GM20000 (cell line): ENCODE measurements around the gene ZNF451.

Experiments
- DNase-seq: peaks from one replicate; pipeline ENCODE4 v3.0.0; 2012; ENCODE audit warnings: low spot score
- TF ChIP-seq, protein P1 (sequence below): IDR thresholded peaks from 2 replicates; pipeline ENCODE4 v1.5.1; 2012; ENCODE audit warnings: mild to moderate bottlenecking, control low read depth; ENCODE audit errors: extremely low read depth, missing control alignments

Gene ZNF451

DNA sequence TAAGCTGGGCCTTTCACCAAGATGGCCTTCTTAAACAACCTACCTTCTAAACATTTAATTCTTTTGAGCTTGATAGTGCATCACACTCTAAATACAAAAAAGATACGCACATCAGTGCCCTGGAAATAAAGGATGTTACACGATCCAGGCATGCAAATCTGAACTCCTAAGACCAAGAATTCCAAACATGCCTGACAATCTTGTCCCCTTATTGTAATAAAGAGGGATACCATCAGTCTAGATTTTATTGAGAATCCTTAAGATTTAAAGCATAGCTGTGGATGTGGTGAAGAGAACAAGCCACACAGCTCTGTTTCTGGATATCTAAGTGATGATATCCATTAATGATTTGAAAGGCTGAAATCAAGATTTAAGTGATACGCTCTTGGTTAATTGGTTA, 13.0 kb downstream of the ZNF451 start:
- DNase-seq: no peak

DNA sequence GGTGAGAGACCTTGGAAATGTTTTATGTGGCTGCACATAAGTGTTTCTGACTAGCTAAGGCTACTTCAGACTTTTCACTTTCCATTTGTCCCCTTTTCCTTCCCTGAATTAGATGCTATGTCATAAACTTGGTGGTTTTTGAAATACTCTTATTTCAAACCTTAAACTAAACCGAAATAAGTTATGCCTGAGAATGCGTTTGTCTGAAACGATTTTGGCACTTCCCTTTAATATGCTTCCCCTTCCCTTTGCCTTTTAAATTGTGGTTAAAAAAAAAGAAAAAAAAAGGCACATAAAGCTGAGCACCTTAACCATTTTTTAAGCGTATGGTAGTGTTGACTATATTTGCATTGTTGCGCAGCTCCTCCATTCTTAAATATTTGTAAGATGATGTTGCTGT, 14.3 kb downstream of the ZNF451 start:
- no peak for DNase-seq
- TF ChIP-seq, protein P1, sequence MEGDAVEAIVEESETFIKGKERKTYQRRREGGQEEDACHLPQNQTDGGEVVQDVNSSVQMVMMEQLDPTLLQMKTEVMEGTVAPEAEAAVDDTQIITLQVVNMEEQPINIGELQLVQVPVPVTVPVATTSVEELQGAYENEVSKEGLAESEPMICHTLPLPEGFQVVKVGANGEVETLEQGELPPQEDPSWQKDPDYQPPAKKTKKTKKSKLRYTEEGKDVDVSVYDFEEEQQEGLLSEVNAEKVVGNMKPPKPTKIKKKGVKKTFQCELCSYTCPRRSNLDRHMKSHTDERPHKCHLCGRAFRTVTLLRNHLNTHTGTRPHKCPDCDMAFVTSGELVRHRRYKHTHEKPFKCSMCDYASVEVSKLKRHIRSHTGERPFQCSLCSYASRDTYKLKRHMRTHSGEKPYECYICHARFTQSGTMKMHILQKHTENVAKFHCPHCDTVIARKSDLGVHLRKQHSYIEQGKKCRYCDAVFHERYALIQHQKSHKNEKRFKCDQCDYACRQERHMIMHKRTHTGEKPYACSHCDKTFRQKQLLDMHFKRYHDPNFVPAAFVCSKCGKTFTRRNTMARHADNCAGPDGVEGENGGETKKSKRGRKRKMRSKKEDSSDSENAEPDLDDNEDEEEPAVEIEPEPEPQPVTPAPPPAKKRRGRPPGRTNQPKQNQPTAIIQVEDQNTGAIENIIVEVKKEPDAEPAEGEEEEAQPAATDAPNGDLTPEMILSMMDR: no peak

More for the DNA sequence above, 13.0 kb downstream of the ZNF451 start:
- TF ChIP-seq, protein P1: no peak

DNA sequence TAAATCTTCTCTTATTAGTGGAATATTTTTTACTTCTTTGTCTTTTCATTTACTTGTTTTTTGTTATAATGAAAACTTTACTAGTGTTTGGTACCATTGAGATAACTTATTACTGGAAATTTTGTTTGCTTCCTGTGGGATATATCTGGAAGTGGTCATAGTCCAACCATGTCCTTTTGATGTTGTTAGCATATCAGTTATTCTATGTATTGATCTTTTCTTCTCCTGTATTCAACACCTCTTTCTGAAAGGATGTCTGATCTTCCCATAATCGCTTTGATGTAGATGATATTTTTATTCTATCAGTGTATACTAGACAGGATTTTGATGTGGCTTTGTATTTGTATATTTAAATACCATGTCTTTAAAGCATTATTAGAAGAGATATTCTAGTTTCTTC, 17.0 kb downstream of the ZNF451 start:
- TF ChIP-seq, protein P1: no peak
- DNase-seq: no peak

DNA sequence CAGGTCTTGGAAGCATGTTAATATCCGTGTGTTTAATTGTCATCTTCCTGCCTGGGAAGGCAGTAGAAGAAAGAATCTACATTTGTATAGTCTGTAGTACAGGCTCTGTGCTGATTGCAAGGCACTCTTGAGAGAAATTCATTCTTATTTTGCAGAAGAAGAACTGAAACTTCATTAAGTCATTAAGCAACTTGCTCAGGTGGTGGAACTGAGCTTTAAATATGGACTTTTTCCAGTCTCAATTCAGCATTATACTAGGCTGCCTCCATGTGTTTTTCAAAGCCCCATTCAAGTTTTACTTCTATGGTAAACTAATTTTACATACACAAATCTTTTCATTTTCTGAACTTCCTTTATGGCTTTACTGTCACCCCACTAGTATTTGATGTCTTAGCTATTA, 18.7 kb downstream of the ZNF451 start:
- DNase-seq: peak; percentile 42

DNA sequence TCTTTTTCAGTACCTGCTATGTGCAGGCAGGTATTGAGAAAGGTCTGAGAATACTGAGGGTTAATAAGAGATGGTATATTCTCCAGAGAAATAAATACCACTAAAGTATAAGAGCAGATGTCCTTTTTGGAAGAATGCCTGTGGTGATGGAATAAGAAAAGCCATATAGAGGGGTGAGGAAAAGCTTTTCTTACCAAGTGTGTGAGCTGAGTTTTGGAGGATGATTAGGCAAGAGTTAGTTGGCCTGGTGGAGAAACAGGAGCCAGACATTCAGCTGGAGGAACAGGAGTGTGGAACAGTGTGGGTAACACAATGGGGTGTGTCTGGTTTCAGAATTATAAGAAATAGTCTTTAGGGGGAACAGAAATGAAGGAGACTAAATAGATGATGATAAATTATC, 19.9 kb downstream of the ZNF451 start:
- TF ChIP-seq, protein P1: no peak
- no peak for DNase-seq

More for the DNA sequence above, 18.7 kb downstream of the ZNF451 start:
- TF ChIP-seq, protein P1: no peak

DNA sequence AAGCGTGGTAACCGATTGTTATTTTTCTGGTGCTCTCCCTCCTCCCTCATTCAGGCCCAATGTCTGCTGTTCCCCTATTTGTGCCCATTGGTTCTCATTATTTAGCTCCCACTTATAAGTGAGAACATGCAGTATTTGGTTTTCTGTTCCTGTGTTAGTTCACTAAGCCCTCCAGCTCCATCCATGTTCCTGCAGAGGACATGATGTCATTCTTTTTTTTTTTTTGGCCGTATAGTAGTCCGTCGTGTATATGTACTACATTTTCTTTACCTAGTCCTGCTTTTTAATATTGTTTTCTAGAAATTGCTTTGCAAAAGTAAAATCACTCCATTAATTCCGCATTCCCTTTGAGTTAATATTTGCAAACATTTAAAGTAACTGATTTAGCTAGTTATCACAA, 23.1 kb downstream of the ZNF451 start:
- TF ChIP-seq, protein P1: no peak
- DNase-seq: no peak

DNA sequence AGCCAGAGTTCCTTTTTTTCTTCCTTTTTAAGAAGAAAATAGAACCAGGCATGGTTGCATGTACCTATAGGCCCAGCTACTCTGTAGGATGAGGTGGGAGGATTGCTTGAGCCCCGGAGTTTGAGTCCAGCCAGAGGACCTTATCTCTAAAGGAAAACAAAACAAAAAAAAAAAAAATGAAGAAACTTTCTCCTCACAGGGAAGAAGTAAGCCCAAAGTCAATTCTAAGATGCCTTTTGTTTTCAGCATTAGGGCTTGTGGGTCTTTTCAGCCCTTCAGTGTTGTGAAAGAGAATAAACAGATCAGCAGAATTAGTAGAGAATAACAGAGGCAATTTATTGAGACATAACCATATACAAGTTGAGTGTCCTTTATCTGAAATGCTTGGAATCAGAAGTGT, 26.8 kb downstream of the ZNF451 start:
- DNase-seq: no peak
- TF ChIP-seq, protein P1: no peak
